ENCODE results near the gene DLG2. TPM values are rescaled to one million over a fixed set of nuclear protein-coding genes. Genes with fewer than 3 reads are reported as not detected.

Gene DLG2
- total and polyA plus RNA-seq, 2 of the 8 experiments (the other 6 are each of a cell fraction or from before 2014, with no cell fraction given) = 1.7 to 14.3 TPM

DNA sequence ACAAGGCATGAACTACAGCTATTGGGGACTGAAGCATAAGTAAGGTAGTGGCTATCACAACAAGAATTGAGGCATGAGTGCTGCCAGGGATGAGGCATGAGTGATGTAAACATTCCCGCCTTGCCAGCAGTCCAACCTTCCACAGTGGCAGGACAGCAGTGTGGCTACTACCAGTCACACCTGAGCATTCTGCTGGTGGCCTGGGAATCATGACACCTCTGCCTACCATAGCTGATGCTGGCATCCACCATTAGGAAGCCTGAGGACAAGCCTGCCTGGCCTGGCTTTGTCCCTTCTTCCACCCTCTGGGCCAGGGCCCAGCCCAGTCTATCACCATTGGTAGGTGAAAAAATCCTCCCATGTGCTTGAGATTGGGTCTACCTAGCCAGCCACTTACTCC, 1628.2 kb downstream of the DLG2 start:
- POLR2A ChIA-PET (ENCODE audit: partially characterized antibody) = no interaction called here
- Histone ChIP-seq H4K20me1 (replicated peaks in 1 of 2; ENCODE audit: control insufficient read depth in 1 of 2, insufficient read depth in 2 of 2, low read length in 2 of 2) (no peaks in the 10 kb centered on the region), H2BK5ac (ENCODE audit: low read depth, low read length) (no peak overlapping the region), H2AFZ (ENCODE audit: low read length) (no peak overlapping the region), H3K4me3 (ENCODE audit: extremely low read depth in 1 of 4, insufficient read depth in 2 of 4, low read depth in 3 of 4, low read length in 4 of 4) (no peak overlapping the region), H3K23ac (ENCODE audit: insufficient read length) (no peak overlapping the region), H3K27ac (ENCODE audit: low read depth, low read length) (no peak overlapping the region), H3K36me3 (ENCODE audit: control insufficient read depth in 2 of 4, insufficient read depth in 4 of 4, low read length in 3 of 4) (peaks cover 0 to 2% (median 0%) of the 10 kb centered on the region in 4 experiments; a peak in 1 of 8 replicates), H4K91ac (replicated peaks; ENCODE audit: insufficient read length, low read length) (no peak overlapping the region), H4K8ac (ENCODE audit: extremely low read depth, insufficient read depth, low read length) (0 out of 2 replicates have a peak overlapping the region, but pooled peaks have one; percentile 14), H3K9me3 (ENCODE audit: insufficient read depth in 2 of 2, low read depth in 1 of 2, low read length in 1 of 2) (peaks cover 16 to 18% of the 10 kb centered on the region in 2 experiments), H3K4me1 (replicated peaks in 1 of 4; ENCODE audit: control insufficient read depth in 3 of 4, insufficient read depth in 4 of 4, low read length in 3 of 4) (no peaks in the 10 kb centered on the region), H3K27me3 (replicated peaks in 1 of 4; ENCODE audit: control insufficient read depth in 3 of 4, extremely low read depth in 1 of 4, insufficient read depth in 3 of 4, low read length in 3 of 4) (no peaks in the 10 kb centered on the region), H3K79me1 (ENCODE audit: low read depth, low read length) (no peaks in the 10 kb centered on the region), H3K4ac (replicated peaks; ENCODE audit: insufficient read length, low read depth, low read length) (no peak overlapping the region), H2AK5ac (ENCODE audit: low read depth, low read length) (no peak overlapping the region), H3K9ac (replicated peaks in 1 of 4; ENCODE audit: extremely low read depth in 1 of 4, low read depth in 3 of 4, low read length in 3 of 4) (no peak overlapping the region), H3K79me2 (ENCODE audit: control insufficient read depth in 1 of 2, insufficient read depth in 2 of 2, low read length in 2 of 2) (no peaks in the 10 kb centered on the region), H2BK20ac (ENCODE audit: low read length) (no peak overlapping the region), H2BK120ac (replicated peaks; ENCODE audit: low read depth, low read length) (no peak overlapping the region), H3K56ac (replicated peaks; ENCODE audit: insufficient read length, low read depth, low read length) (no peak overlapping the region), H3K4me2 (ENCODE audit: insufficient read depth in 1 of 2, low read depth in 2 of 2, low read length in 2 of 2) (no peak overlapping the region), H3K18ac (ENCODE audit: extremely low read depth, low read length) (no peak overlapping the region), H3K23me2 (ENCODE audit: low read depth, low read length) (no peaks in the 10 kb centered on the region), H4K5ac (ENCODE audit: insufficient read length, low read depth, low read length) (no peak overlapping the region), H2BK15ac (ENCODE audit: low read length) (no peak overlapping the region), H2BK12ac (ENCODE audit: low read depth, low read length) (no peak overlapping the region), H3K14ac (ENCODE audit: insufficient read length) (no peak overlapping the region)
- FAIRE-seq = no peak
- 90% methylated on average over 1 of the region's 1 CpG; no CpG with 5 or more reads in 1 of the 2 experiments for WGBS, 2 experiments (ENCODE audit: extremely low coverage in 1 of 2, insufficient coverage in 1 of 2, insufficient read length in 1 of 2, insufficient replicate concordance in 2 of 2, low coverage in 1 of 2, low lambda C conversion rate in 2 of 2, missing lambda C conversion rate in 1 of 2)
- CTCF ChIA-PET (ENCODE audit: partially characterized antibody) = interaction anchor here (0.6 kb wide), 1 partner anchor 1833 kb away, joined by 3 read pairs; no protein-coding TSS in a partner anchor
- DNase-seq (ENCODE audit: low read depth in 1 of 2, low spot score in 2 of 2) = no peak
- TF ChIP-seq TAF1 (IDR thresholded peaks at IDR 0.05; ENCODE audit: low read depth, low read length) (no peak), ASH2L (IDR thresholded peaks at IDR 0.05; ENCODE audit: low read length) (no peak), USF2 (IDR thresholded peaks at IDR 0.05; ENCODE audit: low read length) (no peak), SIX5 (IDR thresholded peaks at IDR 0.05; ENCODE audit: low read depth, low read length) (no peak), TBP (IDR thresholded peaks at IDR 0.05; ENCODE audit: low read depth, low read length) (no peak), HDAC6 (IDR thresholded peaks at IDR 0.05; ENCODE audit: low read depth, low read length) (no peak), SIN3A (conservative IDR thresholded peaks at IDR 0.05 in 1 of 2, IDR thresholded peaks at IDR 0.05 in 1 of 2; ENCODE audit: low read depth in 1 of 2, low read length in 2 of 2) (no peak), EP300 (IDR thresholded peaks at IDR 0.05; ENCODE audit: borderline replicate concordance in 1 of 2, low read depth in 2 of 2, low read length in 2 of 2) (no peak), SP4 (IDR thresholded peaks at IDR 0.05; ENCODE audit: low read length) (no peak), NANOG (IDR thresholded peaks at IDR 0.05; ENCODE audit: insufficient read depth, low read depth, low read length, poor library complexity, severe bottlenecking) (no peak), RBBP5 (IDR thresholded peaks at IDR 0.05; ENCODE audit: borderline replicate concordance, low read depth, low read length) (no peak), TEAD4 (IDR thresholded peaks at IDR 0.05; ENCODE audit: low read depth, low read length) (no peak), YY1 (IDR thresholded peaks at IDR 0.05; ENCODE audit: low read depth, low read length) (no peak), RXRA (IDR thresholded peaks at IDR 0.05; ENCODE audit: insufficient read depth, low read depth, low read length) (no peak)
